Measurements from ENCODE around the gene QRICH1. TPM values are rescaled to one million over a fixed set of nuclear protein-coding genes. Genes with fewer than 3 reads are reported as not detected.

The QRICH1 gene
- total and polyA plus RNA-seq, 2 of the 13 experiments (the other 11 are each of a cell fraction or from before 2014, with no cell fraction given) = 52.6 to 102 TPM

DNA sequence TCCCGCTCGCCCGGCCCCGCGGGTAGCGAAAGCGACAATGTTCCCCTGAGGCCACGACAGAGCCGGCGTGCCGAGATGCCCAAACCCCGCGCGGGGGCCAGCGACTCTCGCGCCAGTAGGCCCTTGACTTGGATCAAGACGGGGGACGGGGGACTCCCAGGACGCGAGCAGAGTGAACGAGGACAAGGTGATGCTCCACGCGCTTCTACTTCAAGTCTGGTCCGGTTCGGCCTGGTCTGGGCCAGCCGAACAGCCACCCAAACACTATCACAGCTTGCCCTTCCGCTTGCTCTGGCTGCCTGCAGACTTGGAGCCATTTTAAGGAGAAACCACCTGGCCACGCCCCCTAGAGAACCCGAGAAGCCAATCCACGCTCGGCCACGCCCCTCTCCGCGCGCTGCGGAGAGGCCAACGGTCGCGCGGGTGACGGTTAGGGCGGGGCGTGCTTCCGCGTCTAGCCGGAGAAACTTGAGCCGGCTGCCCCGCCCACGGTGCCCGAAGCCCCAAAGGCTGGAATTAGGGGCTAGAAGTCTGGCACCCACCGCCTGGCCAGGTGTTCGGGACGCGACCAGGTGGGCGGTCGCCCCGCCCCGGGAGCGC lies 72.6 kb downstream of the QRICH1 start (continued):
- TF ChIP-seq, protein P1, sequence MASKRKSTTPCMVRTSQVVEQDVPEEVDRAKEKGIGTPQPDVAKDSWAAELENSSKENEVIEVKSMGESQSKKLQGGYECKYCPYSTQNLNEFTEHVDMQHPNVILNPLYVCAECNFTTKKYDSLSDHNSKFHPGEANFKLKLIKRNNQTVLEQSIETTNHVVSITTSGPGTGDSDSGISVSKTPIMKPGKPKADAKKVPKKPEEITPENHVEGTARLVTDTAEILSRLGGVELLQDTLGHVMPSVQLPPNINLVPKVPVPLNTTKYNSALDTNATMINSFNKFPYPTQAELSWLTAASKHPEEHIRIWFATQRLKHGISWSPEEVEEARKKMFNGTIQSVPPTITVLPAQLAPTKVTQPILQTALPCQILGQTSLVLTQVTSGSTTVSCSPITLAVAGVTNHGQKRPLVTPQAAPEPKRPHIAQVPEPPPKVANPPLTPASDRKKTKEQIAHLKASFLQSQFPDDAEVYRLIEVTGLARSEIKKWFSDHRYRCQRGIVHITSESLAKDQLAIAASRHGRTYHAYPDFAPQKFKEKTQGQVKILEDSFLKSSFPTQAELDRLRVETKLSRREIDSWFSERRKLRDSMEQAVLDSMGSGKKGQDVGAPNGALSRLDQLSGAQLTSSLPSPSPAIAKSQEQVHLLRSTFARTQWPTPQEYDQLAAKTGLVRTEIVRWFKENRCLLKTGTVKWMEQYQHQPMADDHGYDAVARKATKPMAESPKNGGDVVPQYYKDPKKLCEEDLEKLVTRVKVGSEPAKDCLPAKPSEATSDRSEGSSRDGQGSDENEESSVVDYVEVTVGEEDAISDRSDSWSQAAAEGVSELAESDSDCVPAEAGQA (IDR thresholded peaks at IDR 0.05; ENCODE audit: low read depth) = peak; percentile 53; the same call in 1 of the 2 replicates
- TF ChIP-seq, protein P1 (CRISPR knock-in tag; IDR thresholded peaks at IDR 0.05; ENCODE audit: borderline replicate concordance) = no peak; the same call in 1 of the 2 replicates
- TF ChIP-seq AGO2 (optimal IDR thresholded peaks at IDR 0.05; ENCODE audit: low read depth, low read length) (peak; percentile 81), SAP130 (CRISPR knock-in tag; IDR thresholded peaks at IDR 0.05; ENCODE audit: low read depth) (peak; percentile 78), CEBPB (IDR thresholded peaks at IDR 0.05; ENCODE audit: borderline replicate concordance, low read depth, low read length) (no peak), ELF4 (CRISPR knock-in tag; IDR thresholded peaks at IDR 0.05; ENCODE audit: borderline replicate concordance) (peak; percentile 72; the same call in 1 of the 2 replicates), U2AF1 (optimal IDR thresholded peaks at IDR 0.05; ENCODE audit: low read depth, low read length) (no peak), SIX1 (CRISPR knock-in tag; IDR thresholded peaks at IDR 0.05; ENCODE audit: borderline replicate concordance) (peak; percentile 74), ZNF557 (CRISPR knock-in tag; IDR thresholded peaks at IDR 0.05) (no peak), NCOA2 (CRISPR knock-in tag; IDR thresholded peaks at IDR 0.05) (peak; percentile 61), STAT5B (CRISPR knock-in tag; IDR thresholded peaks at IDR 0.05) (0 out of 2 replicates have a peak, but pooled peaks have one; percentile 28), ZFY (CRISPR knock-in tag; IDR thresholded peaks at IDR 0.05) (peak; percentile 98), ZNF180 (CRISPR knock-in tag; IDR thresholded peaks at IDR 0.05; ENCODE audit: borderline replicate concordance, low read depth) (0 out of 2 replicates have a peak, but pooled peaks have one; percentile 42), ONECUT2 (CRISPR knock-in tag; IDR thresholded peaks at IDR 0.05) (peak; percentile 55; the same call in 1 of the 2 replicates), ZFP82 (CRISPR knock-in tag; IDR thresholded peaks at IDR 0.05; ENCODE audit: borderline replicate concordance) (peak; percentile 92; the same call in 1 of the 2 replicates), POLR2G (IDR thresholded peaks at IDR 0.05; ENCODE audit: low read depth, low read length) (peak; percentile 99), GATA4 (IDR thresholded peaks at IDR 0.05; ENCODE audit: borderline replicate concordance, low read depth) (peak; percentile 92), SP1 (IDR thresholded peaks at IDR 0.05) (no peak), SP1 (CRISPR knock-in tag; IDR thresholded peaks at IDR 0.05) (peak; percentile 83), NFYC (CRISPR knock-in tag; IDR thresholded peaks at IDR 0.05) (peak; percentile 77)
- TF ChIP-seq, protein P2, sequence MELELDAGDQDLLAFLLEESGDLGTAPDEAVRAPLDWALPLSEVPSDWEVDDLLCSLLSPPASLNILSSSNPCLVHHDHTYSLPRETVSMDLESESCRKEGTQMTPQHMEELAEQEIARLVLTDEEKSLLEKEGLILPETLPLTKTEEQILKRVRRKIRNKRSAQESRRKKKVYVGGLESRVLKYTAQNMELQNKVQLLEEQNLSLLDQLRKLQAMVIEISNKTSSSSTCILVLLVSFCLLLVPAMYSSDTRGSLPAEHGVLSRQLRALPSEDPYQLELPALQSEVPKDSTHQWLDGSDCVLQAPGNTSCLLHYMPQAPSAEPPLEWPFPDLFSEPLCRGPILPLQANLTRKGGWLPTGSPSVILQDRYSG (CRISPR knock-in tag; IDR thresholded peaks at IDR 0.05) = 0 out of 2 replicates have a peak, but pooled peaks have one; percentile 93
- TF ChIP-seq, protein P3, sequence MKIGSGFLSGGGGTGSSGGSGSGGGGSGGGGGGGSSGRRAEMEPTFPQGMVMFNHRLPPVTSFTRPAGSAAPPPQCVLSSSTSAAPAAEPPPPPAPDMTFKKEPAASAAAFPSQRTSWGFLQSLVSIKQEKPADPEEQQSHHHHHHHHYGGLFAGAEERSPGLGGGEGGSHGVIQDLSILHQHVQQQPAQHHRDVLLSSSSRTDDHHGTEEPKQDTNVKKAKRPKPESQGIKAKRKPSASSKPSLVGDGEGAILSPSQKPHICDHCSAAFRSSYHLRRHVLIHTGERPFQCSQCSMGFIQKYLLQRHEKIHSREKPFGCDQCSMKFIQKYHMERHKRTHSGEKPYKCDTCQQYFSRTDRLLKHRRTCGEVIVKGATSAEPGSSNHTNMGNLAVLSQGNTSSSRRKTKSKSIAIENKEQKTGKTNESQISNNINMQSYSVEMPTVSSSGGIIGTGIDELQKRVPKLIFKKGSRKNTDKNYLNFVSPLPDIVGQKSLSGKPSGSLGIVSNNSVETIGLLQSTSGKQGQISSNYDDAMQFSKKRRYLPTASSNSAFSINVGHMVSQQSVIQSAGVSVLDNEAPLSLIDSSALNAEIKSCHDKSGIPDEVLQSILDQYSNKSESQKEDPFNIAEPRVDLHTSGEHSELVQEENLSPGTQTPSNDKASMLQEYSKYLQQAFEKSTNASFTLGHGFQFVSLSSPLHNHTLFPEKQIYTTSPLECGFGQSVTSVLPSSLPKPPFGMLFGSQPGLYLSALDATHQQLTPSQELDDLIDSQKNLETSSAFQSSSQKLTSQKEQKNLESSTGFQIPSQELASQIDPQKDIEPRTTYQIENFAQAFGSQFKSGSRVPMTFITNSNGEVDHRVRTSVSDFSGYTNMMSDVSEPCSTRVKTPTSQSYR (CRISPR knock-in tag; IDR thresholded peaks at IDR 0.05; ENCODE audit: borderline replicate concordance) = 0 out of 2 replicates have a peak, but pooled peaks have one; percentile 16

Data from HepG2 (cell line).